HUDEP-2 (cell line): ENCODE measurements around the gene HTT.

Source experiments
- DNase-seq, 76 experiments: peaks; one replicate each; lab custom pipeline; 2025; ENCODE audit not compliant: unreplicated experiment in 76 of 76; lab: John Stamatoyannopoulos, UW

HTT gene

GRCh38 chr4:3229964-3230363 lies 155.5 kb downstream of the HTT start:
- DNase-seq, result no peak

- no peak for DNase-seq
Measured at GRCh38 chr4:3231471-3231870, 157.0 kb downstream of the HTT start.

GRCh38 chr4:3232001-3232400 lies 157.5 kb downstream of the HTT start:
- no peak for DNase-seq

GRCh38 chr4:3232871-3233271 lies 158.4 kb downstream of the HTT start:
- DNase-seq, result no peak

GRCh38 chr4:3233391-3234071 lies 159.1 kb downstream of the HTT start:
- no peak for DNase-seq

- DNase-seq, result no peak
Measured at GRCh38 chr4:3234171-3235029, 159.9 kb downstream of the HTT start.

- no peak for DNase-seq
Measured at GRCh38 chr4:3235030-3235345, 160.5 kb downstream of the HTT start.

- no peak for DNase-seq
Measured at GRCh38 chr4:3235581-3235980, 161.1 kb downstream of the HTT start.

- no peak for DNase-seq
Measured at GRCh38 chr4:3236326-3236878, 161.9 kb downstream of the HTT start.

- no peak for DNase-seq
Measured at GRCh38 chr4:3237266-3237665, 162.8 kb downstream of the HTT start.

GRCh38 chr4:3237712-3238560 lies 163.5 kb downstream of the HTT start:
- no peak for DNase-seq

GRCh38 chr4:3238721-3239120 lies 164.2 kb downstream of the HTT start:
- no peak for DNase-seq

GRCh38 chr4:3239303-3239702 lies 164.8 kb downstream of the HTT start:
- no peak for DNase-seq

- no peak for DNase-seq
Measured at GRCh38 chr4:3239998-3240920, 165.8 kb downstream of the HTT start.

- no peak for DNase-seq
Measured at GRCh38 chr4:3240936-3241522, 166.5 kb downstream of the HTT start.

- no peak for DNase-seq
Measured at GRCh38 chr4:3241898-3242524, 167.5 kb downstream of the HTT start.

- no peak for DNase-seq
Measured at GRCh38 chr4:3243136-3243780, 168.8 kb downstream of the HTT start.

GRCh38 chr4:3244002-3244401 lies 169.5 kb downstream of the HTT start:
- DNase-seq, result no peak

GRCh38 chr4:3244747-3245146 lies 170.3 kb downstream of the HTT start:
- DNase-seq, result no peak
